LoVo (cell line): Measurements from ENCODE around the gene MAPK12.

Experiments used
- DNase-seq: peaks from one replicate; pipeline ENCODE4 v3.0.0-alpha.2; 2016; ENCODE audit warnings: low spot score

MAPK12 gene

DNA sequence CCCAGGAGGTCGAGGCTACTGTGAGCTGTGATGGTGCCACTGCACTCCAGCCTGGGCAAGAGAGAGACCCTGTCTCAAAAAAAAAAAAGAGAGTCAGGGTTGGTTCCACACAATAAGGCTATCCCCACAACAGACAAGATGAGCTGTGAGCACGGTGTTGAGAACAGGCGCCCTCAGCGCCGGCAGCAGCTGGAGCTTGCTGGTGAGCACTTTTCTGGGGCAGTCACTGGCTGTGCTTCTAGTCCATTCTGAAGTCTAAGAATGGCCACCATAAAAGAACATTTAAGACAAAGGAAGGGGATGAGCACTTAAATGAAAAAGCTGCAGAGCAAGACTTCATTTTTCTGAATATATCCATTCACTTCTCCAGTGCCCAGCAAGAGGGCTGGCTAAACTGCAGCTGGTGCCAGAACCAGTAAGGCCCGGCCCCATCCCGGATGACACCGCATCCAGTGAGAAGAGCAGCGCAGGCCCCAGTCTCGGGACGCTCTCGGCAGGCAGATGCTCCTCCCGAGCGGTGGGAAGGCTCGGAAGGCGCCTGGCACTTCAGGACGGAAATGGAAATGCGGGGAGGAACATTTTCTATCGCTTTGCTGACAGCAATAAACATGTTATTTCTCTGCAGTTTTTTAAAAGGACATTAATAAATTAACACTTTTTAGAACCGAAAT is 28.9 kb downstream of the MAPK12 start:
- DNase-seq: no peak

DNA sequence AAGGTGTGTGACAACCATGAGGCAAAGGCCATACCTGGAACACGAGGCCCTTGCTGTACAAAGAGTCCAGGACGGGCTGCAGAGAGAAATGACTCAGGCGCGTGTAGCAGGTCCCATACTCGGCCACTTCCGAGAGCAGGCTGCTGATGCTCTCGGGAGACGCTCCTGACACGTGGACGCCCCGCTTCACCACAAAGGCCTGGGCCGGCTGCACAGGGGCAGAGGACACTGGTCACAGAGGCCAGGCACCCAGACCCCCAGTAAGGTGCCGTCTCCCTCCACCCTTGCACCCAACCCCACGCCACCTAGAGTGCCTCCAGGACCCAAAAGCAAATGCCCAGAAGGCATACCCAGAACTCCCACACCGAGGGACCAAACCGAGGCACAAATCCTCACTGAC is 32.1 kb downstream of the MAPK12 start:
- no peak for DNase-seq

DNA sequence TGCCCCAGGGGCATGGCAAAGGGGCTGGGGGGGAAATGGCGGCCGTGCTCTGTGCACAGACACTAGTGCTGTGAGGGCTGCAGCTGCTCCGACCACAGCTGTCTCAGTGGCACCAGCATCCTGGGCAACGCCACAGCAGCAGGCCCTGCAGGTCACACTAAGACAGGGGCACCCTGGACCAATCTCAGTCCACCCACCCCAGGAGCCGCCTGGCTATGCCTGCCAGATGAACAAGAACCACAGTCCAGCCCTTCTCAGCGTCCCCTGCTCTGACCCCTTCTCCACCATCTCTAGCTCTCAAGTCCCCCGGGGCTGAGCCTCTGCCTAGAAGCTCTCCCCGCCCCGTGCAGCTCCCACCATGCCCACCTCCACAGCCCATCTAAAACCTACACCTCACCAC is 33.1 kb downstream of the MAPK12 start:
- DNase-seq: no peak

DNA sequence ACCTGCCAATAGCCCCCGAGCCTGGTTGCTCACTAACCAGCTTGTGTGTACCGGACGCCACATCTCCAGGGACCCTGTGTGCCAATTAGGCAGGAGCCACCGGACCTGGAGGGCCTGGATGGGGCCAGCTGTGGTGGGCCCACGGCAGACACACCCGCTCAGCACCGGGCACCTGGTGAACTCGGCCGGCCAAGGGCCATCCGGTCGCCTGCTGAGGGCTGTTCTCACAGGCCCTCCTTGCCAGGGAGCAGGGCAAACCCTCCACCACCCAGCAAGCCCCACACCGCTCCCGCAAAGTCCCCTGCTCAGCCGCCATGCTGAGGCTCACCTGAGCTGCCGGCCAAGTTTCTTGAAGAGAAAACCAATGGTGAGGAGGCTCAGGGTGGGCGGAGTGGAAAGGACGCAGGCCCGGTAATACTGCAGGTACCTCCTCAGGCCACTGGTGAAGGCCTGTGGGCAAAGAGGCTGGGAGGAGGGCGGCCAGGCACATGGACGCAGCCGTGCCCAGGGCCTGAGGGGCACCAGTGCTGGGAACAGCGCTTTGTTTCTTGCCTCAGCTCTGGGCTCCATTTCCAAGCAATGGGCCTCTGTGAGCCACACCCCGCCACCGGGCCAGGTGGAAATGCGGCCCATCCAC is 33.8 kb downstream of the MAPK12 start:
- DNase-seq: no peak

DNA sequence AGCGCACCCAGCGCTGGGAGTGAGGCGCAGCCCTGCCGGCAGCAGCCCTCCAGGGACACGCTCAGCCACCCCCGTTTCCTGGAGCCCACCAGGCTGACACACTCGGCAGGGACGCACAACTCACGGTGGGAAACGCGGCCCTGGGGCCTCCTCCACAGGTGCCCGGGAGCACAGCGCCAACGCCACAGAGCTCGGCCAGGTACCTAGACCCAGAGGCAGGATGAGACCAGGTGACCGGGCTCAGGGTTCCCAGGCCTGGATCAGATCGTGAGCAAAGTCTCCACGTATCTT is 34.7 kb downstream of the MAPK12 start:
- no peak for DNase-seq

DNA sequence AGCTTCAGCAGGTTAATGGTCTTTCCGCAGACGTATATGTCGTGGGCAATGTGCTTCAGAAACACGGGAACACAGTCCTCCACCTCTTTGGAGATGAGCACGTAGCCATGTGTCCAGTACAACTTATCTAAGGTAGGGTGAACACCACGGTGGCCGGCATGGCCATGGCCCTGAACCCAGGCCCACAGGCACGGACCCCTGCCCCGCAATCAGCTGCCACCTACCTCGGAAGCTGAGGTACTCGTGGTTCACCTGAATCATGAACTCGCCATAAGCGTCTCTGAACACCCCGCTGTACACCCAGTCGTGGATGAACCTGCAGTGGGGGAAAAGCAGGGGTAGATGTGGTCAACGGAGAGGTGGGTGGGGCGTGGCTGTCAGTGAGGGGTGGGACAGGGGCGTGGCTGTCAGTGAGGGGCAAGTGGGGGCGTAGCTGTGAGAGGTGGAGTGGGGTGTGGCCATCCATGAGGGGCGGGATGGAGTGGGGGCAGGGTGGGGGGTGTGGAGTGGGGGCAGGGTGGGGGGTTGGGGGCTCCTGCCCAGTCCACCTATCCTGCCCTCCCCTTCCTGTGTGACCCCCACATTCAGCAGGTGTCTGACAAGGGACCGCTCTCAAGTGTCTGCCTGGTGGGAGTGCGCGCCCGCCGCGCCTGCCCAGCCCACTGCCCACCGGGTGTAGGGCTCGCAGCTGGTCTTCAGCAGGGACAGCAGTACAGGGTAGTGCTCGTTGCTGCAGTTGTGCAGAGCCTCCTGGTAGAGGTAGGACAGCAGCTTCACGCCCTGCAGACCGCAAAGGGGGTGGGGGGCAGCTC is 35.2 kb downstream of the MAPK12 start:
- no peak for DNase-seq

DNA sequence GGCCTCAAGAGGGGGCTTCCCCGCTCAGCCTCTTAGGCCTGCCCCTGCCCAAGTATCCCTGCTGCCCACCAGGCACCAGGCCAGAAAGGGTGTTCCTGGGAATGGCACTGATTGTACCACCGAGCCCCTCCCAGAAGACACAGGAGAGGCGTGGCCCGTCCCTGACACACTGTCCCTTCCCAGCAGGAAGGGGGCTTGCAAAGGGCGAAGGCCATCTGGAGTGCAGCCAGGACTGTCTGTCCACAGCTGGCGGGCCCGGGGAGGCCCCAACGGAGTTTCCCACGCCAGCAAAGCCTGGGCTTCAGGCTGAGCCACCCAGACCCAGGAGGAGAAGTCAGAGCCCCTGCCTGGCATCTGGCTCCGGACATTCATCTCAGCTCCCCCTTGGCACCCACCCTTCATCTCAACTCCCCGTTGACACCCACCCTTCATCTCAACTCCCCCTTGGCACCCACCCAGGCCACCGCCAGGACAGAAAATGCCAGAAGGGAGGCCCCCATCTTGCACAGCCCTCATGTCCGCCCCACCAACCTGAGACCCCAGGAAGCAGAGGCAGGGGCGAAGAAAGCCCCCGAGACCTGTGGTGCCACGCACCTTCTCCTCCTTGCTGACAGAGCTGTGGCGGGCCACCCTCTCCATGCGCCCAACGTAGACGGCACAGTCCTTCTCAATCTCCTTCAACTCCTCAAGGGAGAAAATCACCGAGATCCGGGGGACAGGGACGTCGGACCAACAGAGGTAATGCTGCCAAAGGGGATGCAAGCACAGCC is 36.1 kb downstream of the MAPK12 start:
- DNase-seq: no peak

DNA sequence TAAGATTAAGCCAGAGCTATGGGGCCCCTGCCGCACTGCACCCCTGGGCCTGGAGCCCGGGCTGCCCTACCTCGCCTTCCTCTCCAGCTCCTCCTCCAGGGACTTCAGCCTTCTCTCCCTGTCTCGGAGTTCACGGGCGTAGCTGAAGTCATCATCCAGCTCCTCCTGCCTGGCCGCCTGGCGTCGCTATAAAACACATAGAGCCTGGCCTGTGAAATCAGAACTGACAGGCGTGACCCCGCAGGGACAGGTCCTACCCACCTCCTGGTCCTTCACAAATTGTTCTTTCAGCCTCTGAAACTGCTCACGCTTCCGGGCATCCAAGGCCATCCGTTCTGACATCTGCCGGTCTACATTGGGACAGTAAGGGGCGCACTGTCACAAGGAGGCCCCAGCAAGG is 37.4 kb downstream of the MAPK12 start:
- no peak for DNase-seq

DNA sequence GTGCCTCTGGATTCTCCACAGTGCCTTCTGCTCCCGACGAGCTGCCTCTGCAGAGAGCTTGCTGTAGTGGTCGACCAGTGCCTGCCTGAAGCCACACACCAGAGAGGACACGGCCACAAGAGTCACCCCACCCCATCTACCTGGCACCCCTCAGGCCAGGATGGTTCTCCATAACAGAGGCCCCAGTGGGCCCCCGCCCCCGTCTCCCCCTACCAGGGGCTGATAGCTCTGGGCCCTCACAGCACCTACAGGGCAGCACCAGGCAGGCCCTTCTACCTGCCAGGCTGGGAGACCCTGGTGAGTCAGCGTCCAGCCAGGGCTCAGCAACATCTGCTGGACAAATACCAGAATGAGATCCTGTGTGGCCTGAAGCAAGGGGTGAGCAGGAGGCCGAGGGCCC is 39.0 kb downstream of the MAPK12 start:
- DNase-seq: no peak

DNA sequence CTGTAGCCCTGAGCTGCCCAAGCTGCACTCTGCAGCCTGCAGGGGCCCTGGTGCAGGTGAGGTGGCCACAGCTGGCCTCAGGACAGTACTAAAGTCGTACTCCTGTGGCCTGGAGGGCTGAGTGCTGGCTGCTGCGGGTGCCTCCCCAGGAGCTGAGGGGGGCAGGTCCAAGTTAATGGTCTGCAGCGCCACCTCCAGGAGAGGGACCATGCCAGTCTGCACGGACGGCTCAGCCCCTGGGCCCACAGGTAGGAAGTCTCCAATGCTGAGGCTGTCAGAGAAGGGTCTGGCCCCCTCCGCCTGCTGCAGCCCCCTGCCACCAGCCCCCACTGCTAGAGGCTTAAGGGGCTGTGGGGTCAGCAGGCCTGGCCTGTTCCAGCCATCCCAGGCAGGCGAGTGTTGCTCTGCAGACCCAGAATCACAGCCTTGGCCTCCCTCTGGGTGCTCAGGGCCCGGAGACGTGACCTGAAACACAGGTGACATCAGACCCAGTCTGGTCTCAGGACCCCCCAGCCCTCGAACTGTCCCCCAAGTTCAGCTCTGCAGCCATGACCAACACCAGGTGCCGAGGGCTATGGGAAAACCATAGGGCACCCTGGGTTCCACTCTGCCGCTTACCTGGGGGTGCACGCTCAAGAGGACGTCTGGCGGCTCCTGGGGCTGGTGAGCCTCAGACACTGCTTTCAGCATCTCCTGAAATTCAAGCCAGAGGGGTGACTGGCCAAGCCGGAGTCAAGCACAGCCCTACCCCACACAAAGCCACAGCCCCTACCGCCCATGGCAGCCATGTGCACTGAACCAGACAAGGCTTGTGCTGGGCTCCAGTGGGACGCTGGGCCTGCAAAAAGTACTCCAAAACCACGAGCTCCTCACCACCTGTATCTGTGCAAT is 39.8 kb downstream of the MAPK12 start:
- no peak for DNase-seq

DNA sequence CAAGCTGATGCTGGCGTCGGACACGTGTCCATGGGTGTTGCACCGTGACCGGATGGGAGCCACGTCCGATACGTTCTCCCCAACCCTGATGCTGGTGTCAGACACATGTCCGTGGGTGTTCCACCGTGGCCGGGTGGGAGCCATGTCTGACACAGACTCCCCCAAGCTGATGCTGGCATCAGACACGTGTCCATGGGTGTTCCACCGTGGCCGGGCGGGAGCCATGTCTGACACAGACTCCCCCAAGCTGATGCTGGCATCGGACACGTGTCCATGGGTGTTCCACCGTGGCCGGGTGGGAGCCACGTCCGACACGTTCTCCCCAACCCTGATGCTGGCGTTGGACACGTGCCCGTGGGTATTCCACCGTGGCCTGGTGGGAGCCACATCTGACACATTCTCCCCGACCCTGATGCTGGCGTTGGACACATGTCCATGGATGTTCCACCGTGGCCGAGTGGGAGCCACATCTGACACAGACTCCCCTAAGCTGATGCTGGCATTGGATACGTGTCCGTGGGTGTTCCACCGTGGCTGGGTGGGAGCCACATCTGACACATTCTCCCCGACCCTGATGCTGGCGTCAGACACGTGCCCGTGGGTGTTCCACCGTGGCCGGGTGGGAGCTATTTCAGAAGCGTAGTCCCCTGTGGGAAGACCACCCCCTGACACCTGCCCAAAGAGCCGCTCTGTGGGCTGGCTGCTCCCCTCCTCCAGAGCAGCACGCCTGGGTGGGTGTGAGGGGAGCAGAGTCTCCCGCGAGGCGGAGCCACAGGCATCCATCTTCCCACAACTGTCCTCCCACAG is 40.7 kb downstream of the MAPK12 start:
- DNase-seq: no peak

DNA sequence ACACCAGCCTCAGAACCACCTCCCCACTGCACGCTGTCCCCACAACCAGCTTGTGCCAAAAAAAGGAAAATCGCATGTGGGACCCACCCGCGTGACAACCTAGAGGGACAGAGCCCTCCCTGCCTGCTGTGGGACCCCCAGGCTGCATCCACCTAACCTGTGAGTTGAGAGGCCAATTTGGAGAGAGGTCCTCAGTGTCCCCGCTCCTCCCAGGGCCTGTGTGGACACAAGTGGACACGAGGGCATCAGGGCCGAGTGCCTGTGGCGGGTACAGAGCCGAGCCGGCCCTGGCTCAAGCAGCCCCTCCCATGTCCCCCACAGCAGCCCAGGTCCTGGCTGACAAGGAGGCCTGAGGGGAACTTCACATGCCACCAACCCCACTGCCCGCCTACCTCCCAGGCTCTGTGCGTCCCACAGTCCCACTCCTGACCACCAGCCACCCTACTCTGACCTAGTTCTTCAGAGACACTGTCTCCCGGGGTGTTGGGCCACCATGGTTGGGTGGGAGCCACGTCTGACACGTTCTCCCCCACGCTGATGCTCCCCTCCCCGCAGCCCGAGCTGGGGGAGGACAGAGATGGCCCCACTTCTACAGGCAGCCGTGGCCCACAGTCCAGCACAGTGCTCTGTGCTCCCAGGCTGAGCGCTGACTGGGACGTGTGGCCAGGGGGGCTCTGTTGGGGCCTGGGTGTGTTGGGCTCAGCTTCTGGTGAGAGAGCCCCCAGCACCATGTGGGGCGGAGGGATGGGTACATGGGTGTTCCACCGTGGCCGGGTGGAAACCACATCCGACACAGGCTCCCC is 41.5 kb downstream of the MAPK12 start:
- DNase-seq: no peak

DNA sequence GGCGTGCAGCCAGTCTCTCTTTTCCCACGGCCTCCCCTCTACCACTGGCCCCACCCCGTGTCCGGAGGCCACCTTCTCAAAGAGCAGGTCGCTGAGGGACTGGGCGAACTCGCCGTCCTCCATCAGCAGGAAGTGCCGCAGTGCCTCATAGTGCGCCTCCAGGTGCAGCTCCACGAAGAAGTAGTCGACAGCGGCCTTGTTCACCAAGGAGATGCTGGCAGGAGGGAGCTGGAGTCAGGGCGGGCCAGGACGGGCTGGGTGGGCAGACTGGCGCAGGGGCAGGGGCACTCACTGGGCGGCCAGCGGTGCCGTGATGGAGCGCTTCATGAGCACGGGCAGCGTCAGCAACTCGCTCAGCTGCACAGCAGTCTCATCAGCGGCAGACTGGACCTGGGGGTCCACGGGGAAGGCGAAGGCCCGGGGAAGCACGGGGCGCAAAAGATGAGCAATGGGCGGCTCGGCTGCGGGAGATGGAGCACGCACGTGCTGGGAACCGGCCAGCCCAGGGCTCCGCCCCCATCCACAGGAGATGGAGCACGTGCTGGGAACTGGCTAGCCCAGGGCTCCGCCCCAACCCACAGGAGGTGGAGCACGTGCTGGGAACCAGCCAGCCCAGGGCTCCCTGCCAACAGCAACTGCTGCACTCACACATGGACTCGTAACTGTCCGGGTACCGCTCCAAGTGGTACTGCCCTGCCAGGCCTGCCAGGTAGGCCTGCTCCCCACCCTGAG is 42.3 kb downstream of the MAPK12 start:
- DNase-seq: peak; percentile 26

DNA sequence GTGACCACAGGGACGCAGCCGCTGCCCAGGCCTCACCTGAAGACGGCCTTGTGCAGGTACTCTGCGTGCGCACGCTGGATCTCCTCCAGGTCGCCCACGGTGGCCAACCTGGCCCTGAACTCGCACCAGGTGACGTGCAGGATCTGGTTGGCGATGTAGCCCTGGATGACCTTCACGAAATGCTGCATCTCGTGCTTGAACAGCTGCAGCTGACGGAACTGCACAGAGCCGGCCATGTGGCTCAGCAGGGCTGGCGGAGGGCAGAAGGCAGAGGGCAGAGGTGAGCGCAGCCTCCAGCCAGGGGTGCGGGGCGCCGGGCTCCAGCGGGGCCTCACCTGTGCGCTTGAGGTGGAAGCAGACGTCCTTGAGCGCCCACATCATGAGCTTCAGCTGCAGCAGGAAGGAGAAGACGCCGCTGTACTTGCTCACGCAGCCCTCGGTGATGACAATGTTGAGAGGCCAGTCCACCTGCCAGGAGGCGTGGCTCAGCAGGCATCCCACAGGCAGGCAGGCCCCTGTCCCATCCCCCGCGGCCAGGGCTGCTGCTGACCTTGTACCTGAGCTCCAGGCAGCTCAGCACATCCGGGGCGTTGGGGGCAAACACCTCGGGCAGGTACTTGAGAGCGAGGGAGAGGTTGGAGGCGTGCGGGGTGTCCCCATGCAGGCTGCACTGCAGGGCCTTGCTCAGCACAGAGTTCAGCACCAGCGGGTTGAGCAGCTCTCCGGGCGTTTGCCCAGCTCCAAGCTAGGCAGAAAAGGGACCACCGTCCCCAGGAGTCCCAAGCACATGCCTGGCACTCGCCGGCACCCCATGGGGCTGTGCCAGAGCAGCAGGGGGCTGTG is 43.1 kb downstream of the MAPK12 start:
- no peak for DNase-seq

DNA sequence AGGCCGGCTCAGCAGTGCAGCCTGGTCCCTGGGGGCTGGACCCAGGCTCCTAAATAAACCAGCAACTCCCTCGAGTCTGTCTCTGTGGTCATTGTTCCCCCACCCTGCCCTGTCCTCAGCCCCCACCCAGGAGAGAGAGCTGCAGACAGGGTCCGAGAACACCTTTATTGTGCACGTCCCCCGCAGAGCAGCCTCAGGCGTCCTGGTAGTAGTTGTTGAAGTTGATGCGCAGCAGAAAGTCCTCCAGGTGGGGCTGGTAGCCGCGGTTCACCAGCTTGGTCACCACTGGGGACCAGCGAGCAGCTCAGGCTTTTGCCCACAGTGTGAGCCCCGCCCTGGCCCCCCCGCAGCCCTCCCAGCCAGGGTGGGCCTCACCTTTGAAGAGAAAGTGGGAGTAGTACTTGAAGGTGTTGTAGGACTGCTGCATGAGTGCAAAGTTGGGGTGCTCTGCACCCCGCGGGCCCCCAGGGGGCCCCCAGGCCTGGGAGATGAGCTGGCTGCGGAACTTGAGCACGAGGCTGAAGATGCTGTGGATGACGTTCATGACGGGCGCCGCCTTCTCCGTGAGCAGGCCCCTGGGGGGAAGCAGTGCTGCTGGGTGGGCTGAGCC is 43.8 kb downstream of the MAPK12 start:
- no peak for DNase-seq

DNA sequence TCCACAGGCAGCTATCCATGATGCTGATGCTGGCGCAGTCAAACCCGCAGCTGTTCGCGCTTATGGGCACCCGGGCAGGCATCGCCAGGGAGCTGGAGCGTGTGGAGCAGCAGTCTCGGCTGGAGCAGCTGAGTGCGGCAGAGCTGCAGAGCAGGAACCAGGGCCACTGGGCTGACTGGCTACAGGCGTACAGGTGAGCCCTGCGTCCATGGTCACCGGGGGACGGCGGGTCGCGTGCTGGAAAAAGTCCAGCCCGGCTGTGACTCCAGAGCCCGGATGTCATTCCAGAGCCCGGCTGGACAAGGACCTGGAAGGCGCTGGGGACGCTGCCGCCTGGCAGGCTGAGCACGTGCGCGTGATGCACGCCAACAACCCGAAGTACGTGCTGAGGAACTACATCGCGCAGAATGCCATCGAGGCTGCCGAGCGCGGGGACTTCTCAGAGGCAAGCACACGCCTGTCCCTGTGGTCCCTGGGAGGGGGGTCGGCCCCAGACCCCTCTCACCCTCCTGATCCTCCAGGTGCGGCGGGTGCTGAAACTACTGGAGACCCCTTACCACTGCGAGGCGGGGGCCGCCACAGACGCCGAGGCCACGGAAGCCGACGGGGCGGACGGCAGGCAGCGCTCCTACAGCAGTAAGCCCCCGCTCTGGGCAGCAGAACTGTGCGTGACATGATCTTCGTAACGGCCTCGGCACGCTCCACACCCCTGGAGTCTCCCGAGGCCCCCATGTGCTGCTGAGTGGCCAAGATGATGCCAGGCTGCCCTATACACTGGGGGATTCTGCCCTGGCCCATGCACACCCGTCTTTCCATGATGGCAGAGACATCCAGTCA is 44.6 kb downstream of the MAPK12 start:
- DNase-seq: no peak
